ENCODE data around the gene MAGEA8.
A peak's percentile ranks its signal among the peaks of the same experiment; 100 is the strongest.

GRCh38 chrX:149881081-149881711 lies at the start of gene MAGEA8:
- peak in 1 of 2 donors; percentile 11 for TF ChIP-seq CTCF (IDR thresholded peaks at IDR 0.05; ENCODE audit: extremely low read depth in 1 of 2, insufficient read depth in 1 of 2, low read depth in 1 of 2, low read length in 2 of 2)
- TF ChIP-seq POLR2AphosphoS5 (IDR thresholded peaks at IDR 0.05; ENCODE audit: insufficient read depth, low read depth, low read length) = no peak
- TF ChIP-seq POLR2A (IDR thresholded peaks at IDR 0.05; ENCODE audit: low read depth, low read length) = no peak
- no peak for TF ChIP-seq EZH2 (IDR thresholded peaks at IDR 0.05; ENCODE audit: borderline replicate concordance, low read depth, low read length, severe bottlenecking)
- TF ChIP-seq FOS (IDR thresholded peaks at IDR 0.05; ENCODE audit: borderline replicate concordance, insufficient read depth, low read length) = no peak
- no peak for TF ChIP-seq MYC (IDR thresholded peaks at IDR 0.05; ENCODE audit: low read depth, low read length)
- TF ChIP-seq MAX (IDR thresholded peaks at IDR 0.05; ENCODE audit: insufficient read depth, insufficient read length) = no peak
- no peak for TF ChIP-seq JUN (IDR thresholded peaks at IDR 0.05; ENCODE audit: borderline replicate concordance, insufficient read depth, insufficient read length, low read depth)

Measured in endothelial cell of umbilical vein (primary cell).